ENCODE data around the gene PARVG. TPM values are rescaled to one million over a fixed set of nuclear protein-coding genes. Genes with fewer than 3 reads are reported as not detected.

PARVG gene
- total and polyA plus RNA-seq, 2 of the 13 experiments (the other 11 are each of a cell fraction or from before 2014, with no cell fraction given) = not detected

DNA sequence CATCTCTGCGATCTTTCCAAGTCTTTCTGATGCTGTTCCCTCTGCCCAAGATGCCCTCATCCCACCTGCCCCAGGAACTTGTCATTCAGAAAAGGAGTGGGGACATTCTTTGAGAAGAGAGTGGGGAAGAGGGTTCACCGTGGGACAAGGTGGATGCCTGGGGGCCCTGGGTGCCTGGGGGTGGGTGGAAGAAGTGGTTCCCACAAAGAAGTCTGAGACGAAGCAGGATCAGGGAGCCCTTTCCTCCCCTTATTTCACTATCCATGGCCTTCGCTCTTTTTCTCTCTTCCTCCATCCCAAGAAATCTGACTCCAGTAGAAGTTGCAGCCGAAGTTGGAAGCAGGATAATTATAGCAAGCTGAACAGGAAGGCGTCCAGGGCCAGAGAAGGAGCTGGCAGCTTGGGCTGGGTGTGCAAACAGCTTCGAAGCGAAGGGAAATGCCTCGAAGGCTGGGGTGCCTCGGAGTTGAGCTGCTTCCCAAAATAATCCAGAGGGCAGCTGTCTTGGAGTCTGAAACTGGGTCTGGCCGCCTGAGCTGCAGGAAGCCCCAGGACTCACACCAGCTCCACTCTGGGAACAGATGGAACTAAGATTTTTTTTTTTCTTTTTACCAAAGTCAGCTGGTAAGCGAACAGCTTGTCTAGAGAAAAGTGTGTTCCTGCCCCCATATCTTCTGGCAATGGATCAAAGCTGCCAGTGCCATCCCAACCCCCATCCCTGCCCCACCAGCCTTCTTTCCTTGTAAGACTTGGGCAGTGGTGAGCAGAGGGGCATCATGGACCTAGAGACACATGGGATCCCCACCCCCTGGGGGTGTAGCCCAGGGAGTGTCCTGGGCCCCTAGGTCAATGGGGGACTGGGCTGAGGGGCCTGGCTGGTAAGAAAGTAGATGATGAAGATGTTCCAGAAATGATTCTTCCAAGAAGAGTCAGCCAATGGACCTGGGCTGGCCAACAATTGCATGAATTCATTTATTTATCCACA lies 31.5 kb downstream of the PARVG start:
- TF ChIP-seq TGIF2 (CRISPR knock-in tag; IDR thresholded peaks at IDR 0.05) (no peak), TCF7 (IDR thresholded peaks at IDR 0.05; ENCODE audit: low read depth) (no peak), SCMH1 (CRISPR knock-in tag; IDR thresholded peaks at IDR 0.05; ENCODE audit: borderline replicate concordance) (no peak), MATR3 (CRISPR knock-in tag; IDR thresholded peaks at IDR 0.05) (no peak), EP300 (IDR thresholded peaks at IDR 0.05; ENCODE audit: low read depth in 2 of 2, low read length in 2 of 2) (no peak), EP300 (CRISPR knock-in tag; IDR thresholded peaks at IDR 0.05; ENCODE audit: borderline replicate concordance) (no peak), FOXA3 (CRISPR knock-in tag; IDR thresholded peaks at IDR 0.05) (no peak), TAF15 (IDR thresholded peaks at IDR 0.05; ENCODE audit: low read depth, low read length, poor library complexity, severe bottlenecking) (no peak), TARDBP (CRISPR knock-in tag; IDR thresholded peaks at IDR 0.05) (no peak)
- TF ChIP-seq, protein P1, sequence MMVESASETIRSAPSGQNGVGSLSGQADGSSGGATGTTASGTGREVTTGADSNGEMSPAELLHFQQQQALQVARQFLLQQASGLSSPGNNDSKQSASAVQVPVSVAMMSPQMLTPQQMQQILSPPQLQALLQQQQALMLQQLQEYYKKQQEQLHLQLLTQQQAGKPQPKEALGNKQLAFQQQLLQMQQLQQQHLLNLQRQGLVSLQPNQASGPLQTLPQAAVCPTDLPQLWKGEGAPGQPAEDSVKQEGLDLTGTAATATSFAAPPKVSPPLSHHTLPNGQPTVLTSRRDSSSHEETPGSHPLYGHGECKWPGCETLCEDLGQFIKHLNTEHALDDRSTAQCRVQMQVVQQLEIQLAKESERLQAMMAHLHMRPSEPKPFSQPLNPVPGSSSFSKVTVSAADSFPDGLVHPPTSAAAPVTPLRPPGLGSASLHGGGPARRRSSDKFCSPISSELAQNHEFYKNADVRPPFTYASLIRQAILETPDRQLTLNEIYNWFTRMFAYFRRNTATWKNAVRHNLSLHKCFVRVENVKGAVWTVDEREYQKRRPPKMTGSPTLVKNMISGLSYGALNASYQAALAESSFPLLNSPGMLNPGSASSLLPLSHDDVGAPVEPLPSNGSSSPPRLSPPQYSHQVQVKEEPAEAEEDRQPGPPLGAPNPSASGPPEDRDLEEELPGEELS (CRISPR knock-in tag; IDR thresholded peaks at IDR 0.05) = no peak
- TF ChIP-seq, protein P2, sequence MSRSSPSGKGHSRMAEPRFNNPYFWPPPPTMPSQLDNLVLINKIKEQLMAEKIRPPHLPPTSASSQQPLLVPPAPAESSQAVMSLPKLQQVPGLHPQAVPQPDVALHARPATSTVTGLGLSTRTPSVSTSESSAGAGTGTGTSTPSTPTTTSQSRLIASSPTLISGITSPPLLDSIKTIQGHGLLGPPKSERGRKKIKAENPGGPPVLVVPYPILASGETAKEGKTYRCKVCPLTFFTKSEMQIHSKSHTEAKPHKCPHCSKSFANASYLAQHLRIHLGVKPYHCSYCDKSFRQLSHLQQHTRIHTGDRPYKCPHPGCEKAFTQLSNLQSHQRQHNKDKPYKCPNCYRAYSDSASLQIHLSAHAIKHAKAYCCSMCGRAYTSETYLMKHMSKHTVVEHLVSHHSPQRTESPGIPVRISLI (CRISPR knock-in tag; IDR thresholded peaks at IDR 0.05; ENCODE audit: borderline replicate concordance) = no peak
- TF ChIP-seq, protein P3, sequence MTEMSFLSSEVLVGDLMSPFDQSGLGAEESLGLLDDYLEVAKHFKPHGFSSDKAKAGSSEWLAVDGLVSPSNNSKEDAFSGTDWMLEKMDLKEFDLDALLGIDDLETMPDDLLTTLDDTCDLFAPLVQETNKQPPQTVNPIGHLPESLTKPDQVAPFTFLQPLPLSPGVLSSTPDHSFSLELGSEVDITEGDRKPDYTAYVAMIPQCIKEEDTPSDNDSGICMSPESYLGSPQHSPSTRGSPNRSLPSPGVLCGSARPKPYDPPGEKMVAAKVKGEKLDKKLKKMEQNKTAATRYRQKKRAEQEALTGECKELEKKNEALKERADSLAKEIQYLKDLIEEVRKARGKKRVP (CRISPR knock-in tag; IDR thresholded peaks at IDR 0.05) = no peak
- TF ChIP-seq, protein P4, sequence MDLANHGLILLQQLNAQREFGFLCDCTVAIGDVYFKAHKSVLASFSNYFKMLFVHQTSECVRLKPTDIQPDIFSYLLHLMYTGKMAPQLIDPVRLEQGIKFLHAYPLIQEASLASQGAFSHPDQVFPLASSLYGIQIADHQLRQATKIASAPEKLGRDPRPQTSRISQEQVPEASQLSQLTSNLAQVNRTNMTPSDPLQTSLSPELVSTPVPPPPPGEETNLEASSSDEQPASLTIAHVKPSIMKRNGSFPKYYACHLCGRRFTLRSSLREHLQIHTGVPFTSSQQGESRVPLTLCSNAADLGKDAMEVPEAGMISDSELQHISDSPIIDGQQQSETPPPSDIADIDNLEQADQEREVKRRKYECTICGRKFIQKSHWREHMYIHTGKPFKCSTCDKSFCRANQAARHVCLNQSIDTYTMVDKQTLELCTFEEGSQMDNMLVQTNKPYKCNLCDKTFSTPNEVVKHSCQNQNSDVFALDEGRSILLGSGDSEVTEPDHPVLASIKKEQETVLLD (CRISPR knock-in tag; IDR thresholded peaks at IDR 0.05; ENCODE audit: low read depth) = no peak
- TF ChIP-seq, protein P5, sequence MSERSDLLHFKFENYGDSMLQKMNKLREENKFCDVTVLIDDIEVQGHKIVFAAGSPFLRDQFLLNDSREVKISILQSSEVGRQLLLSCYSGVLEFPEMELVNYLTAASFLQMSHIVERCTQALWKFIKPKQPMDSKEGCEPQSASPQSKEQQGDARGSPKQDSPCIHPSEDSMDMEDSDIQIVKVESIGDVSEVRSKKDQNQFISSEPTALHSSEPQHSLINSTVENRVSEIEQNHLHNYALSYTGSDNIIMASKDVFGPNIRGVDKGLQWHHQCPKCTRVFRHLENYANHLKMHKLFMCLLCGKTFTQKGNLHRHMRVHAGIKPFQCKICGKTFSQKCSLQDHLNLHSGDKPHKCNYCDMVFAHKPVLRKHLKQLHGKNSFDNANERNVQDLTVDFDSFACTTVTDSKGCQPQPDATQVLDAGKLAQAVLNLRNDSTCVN (CRISPR knock-in tag; IDR thresholded peaks at IDR 0.05; ENCODE audit: borderline replicate concordance) = no peak
- in situ Hi-C loops (cut with HindIII; ENCODE audit: extremely low pct_ligation_motif_present, low pct_unique_long_range_greater_than_20kb) (no loop called here), intact Hi-C loops (cut with micrococcal nuclease; ENCODE audit: unreplicated experiment) (no loop called here)
- ChIA-PET CTCF (ENCODE audit: low intra/inter-chr PET ratio, low total read pairs) (no interaction called here), POLR2A (no interaction called here)
- Histone ChIP-seq H3K27me3 (ENCODE audit: control insufficient read depth in 1 of 2, insufficient read depth in 2 of 2, low read length in 2 of 2) (no peaks in the 10 kb centered on the region; a peak in 1 of 5 replicates), H4K20me1 (ENCODE audit: insufficient read depth, low read length) (no peaks in the 10 kb centered on the region), H3K36me3 (replicated peaks in 1 of 2; ENCODE audit: control insufficient read depth in 1 of 2, insufficient read depth in 2 of 2, low read length in 2 of 2) (no peaks in the 10 kb centered on the region), H3K79me2 (ENCODE audit: insufficient read depth, low read length) (no peaks in the 10 kb centered on the region), H3K4me1 (ENCODE audit: insufficient read depth, low read length) (no peaks in the 10 kb centered on the region), H3K27ac (ENCODE audit: extremely low read length, insufficient read depth, low read length) (no peak overlapping the region), H2AFZ (ENCODE audit: low read length) (no peak overlapping the region), H3K9me3 (ENCODE audit: low read length) (no peaks in the 10 kb centered on the region), H3K9ac (ENCODE audit: insufficient read depth, low read depth, low read length) (no peak overlapping the region), H3K4me2 (ENCODE audit: low read depth, low read length) (no peak overlapping the region), H3K4me3 (replicated peaks in 1 of 3; ENCODE audit: insufficient read depth in 1 of 3, low read depth in 2 of 3, low read length in 3 of 3) (no peak overlapping the region)
- FAIRE-seq = no peak
- BruUV-seq (replicated peaks) = no TSS peak
- DNase-seq (ENCODE audit: low spot score) = no peak
- WGBS (ENCODE audit: low lambda C conversion rate) = 3% methylated on average over 12 of the region's 12 CpGs
- no peak for ATAC-seq
